IPS-15b (cell line): ENCODE data around the gene SLC16A6.
"Not testable (repeated sequence)": the region's sequence is repeated elsewhere in the genome, so short reads cannot be mapped to it uniquely, and the experiment has no call there.

Experiments
- H3K27me3 ChIP-seq: one replicate; pipeline ENCODE4 v1.6.1; 2013; ENCODE audit warnings: low read length; ENCODE audit not compliant: control insufficient read depth, insufficient read depth
- H3K36me3 ChIP-seq: one replicate; pipeline ENCODE4 v1.6.1; 2013; ENCODE audit warnings: low read length; ENCODE audit not compliant: control insufficient read depth, insufficient read depth
- H3K4me1 ChIP-seq: one replicate; pipeline ENCODE4 v1.6.1; 2013; ENCODE audit warnings: mild to moderate bottlenecking, low read length; ENCODE audit not compliant: control insufficient read depth, insufficient read depth
- H3K4me3 ChIP-seq: one replicate; pipeline ENCODE4 v1.5.1; 2013; ENCODE audit warnings: low read depth, low read length
- H3K9ac ChIP-seq: one replicate; pipeline ENCODE4 v1.6.1; 2013; ENCODE audit warnings: low read depth, mild to moderate bottlenecking, low read length
- H3K9me3 ChIP-seq: one replicate; pipeline ENCODE4 v1.6.1; 2013; ENCODE audit warnings: mild to moderate bottlenecking, low read length; ENCODE audit not compliant: control insufficient read depth, insufficient read depth

Gene SLC16A6

GRCh38 chr17:68220186-68220585 lies 70.7 kb downstream of the SLC16A6 start:
- not testable (repeated sequence) for H3K4me1 ChIP-seq, H3K9ac ChIP-seq, H3K4me3 ChIP-seq, H3K9me3 ChIP-seq, H3K27me3 ChIP-seq, H3K36me3 ChIP-seq

- not testable (repeated sequence) for H3K27me3 ChIP-seq, H3K36me3 ChIP-seq, H3K4me1 ChIP-seq, H3K9me3 ChIP-seq, H3K9ac ChIP-seq, H3K4me3 ChIP-seq
These were observed 71.5 kb downstream of the SLC16A6 start for GRCh38 chr17:68219429-68219828.
